HepG2 (cell line): ENCODE measurements around the gene OR7G2. TPM values are rescaled to one million over a fixed set of nuclear protein-coding genes. Genes with fewer than 3 reads are reported as not detected.
A peak's percentile ranks its signal among the peaks of the same experiment; 100 is the strongest.

Source experiments
- ATAC-seq: fragments of 200-7000 bp; cut with Tn5 transposase; 3 replicates; pipeline ENCODE4 v1.9.1; 2020; ENCODE audit warnings: mild to moderate bottlenecking, moderate library complexity
- BruUV-seq: library from RNA; stranded (reverse); fragments of 400-500 nt; replicated peaks from 2 replicates; lab custom pipeline; 2021; lab: Mats Ljungman, UMichigan
- CTCF ChIA-PET: fragments of 300-600 bp; formaldehyde crosslinking; extraction: SDS; loops from one replicate; lab custom pipeline; 2021; ENCODE audit warnings: low total read pairs, inconsistent platforms, low intra/inter-chr PET ratio; lab: Yijun Ruan, JAX
- POLR2A ChIA-PET: fragments of 350-600 bp; sonication (Branson Sonifier 250); formaldehyde crosslinking; loops from one replicate; lab custom pipeline; 2020; ENCODE audit warnings: antibody characterized with exemption, inconsistent platforms; lab: Yijun Ruan, JAX
- DNase-seq: peaks from one replicate; pipeline ENCODE4 v3.0.0-alpha.2; 2015; ENCODE audit warnings: low spot score
- FAIRE-seq: peaks from 3 replicates; lab custom pipeline; 2011; peaks lifted over from hg19 to GRCh38; lab: Jason Lieb, UNC
- H2AFZ ChIP-seq: one replicate; pipeline ENCODE4 v1.6.1; 2011; ENCODE audit warnings: low read length, inconsistent platforms
- H3K27ac ChIP-seq: fragments of 300-600 bp; 3 replicates; pipeline ENCODE4 v1.8.0; 2011; ENCODE audit warnings: mixed run types, mild to moderate bottlenecking, mixed read lengths, low read length, inconsistent platforms; ENCODE audit not compliant: insufficient read depth; ENCODE audit errors: extremely low read length
- H3K27me3 ChIP-seq, 2 experiments: fragments of 200-600 bp in 1 of 2; 2 replicates in 1 of 2; 3 replicates in 1 of 2; pipeline versions ENCODE4 v1.6.0 to v1.8.0; 2011; ENCODE audit warnings: low read length in 2 of 2, mild to moderate bottlenecking in 2 of 2, moderate library complexity in 2 of 2, inconsistent platforms in 1 of 2; ENCODE audit not compliant: insufficient read depth in 2 of 2, control insufficient read depth in 1 of 2
- H3K36me3 ChIP-seq, 2 experiments: fragments of 200-600 bp in 1 of 2; replicated peaks in 1 of 2; 2 replicates in 1 of 2; 3 replicates in 1 of 2; pipeline versions ENCODE4 v1.5.1 to v1.8.0; 2011; ENCODE audit warnings: low read length in 2 of 2, inconsistent platforms in 1 of 2; ENCODE audit not compliant: insufficient read depth in 2 of 2, control insufficient read depth in 1 of 2
- H3K4me1 ChIP-seq: 2 replicates; pipeline ENCODE4 v1.5.1; 2012; ENCODE audit warnings: low read length, inconsistent platforms; ENCODE audit not compliant: insufficient read depth
- H3K4me2 ChIP-seq: 2 replicates; pipeline ENCODE4 v1.6.0; 2011; ENCODE audit warnings: low read depth, low read length, inconsistent platforms
- H3K4me3 ChIP-seq, 3 experiments: fragments of 200-600 bp in 1 of 3; sonication (generic), shearing (Covaris generic) in 1 of 3; replicated peaks in 1 of 3; 2 replicates each; pipeline ENCODE4 v1.5.1; 2011 to 2016; ENCODE audit warnings: low read length in 3 of 3, inconsistent platforms in 2 of 3, low read depth in 2 of 3, mild to moderate bottlenecking in 2 of 3, control low read depth in 1 of 3, mixed read lengths in 1 of 3; ENCODE audit not compliant: insufficient read depth in 1 of 3
- H3K79me2 ChIP-seq: one replicate; pipeline ENCODE4 v1.6.1; 2011; ENCODE audit warnings: low read length, inconsistent platforms; ENCODE audit not compliant: insufficient read depth
- H3K9ac ChIP-seq: 2 replicates; pipeline ENCODE4 v1.6.0; 2011; ENCODE audit warnings: mild to moderate bottlenecking, low read depth, low read length, inconsistent platforms; ENCODE audit not compliant: insufficient read depth
- H3K9me3 ChIP-seq: 2 replicates; pipeline ENCODE4 v1.5.1; 2012; ENCODE audit warnings: mild to moderate bottlenecking, low read length
- H4K20me1 ChIP-seq: 2 replicates; pipeline ENCODE4 v1.6.0; 2011; ENCODE audit warnings: inconsistent platforms, mild to moderate bottlenecking, low read length, moderate library complexity; ENCODE audit not compliant: insufficient read depth
- ATRX ChIP-seq: sonication (generic); formaldehyde crosslinking; IDR thresholded peaks from 2 replicates; pipeline ENCODE4 v1.4.0; 2020; ENCODE audit warnings: missing genetic modification reagents, borderline replicate concordance
- FOXP4 ChIP-seq: sonication (generic); formaldehyde crosslinking; IDR thresholded peaks from 2 replicates; pipeline ENCODE4 v1.4.0; 2020; ENCODE audit warnings: missing genetic modification reagents
- GMEB2 ChIP-seq: IDR thresholded peaks from 2 replicates; pipeline ENCODE4 v1.6.1; 2016; ENCODE audit warnings: missing biosample characterization, missing genetic modification reagents, low read depth
- MTA1 ChIP-seq: sonication (generic); formaldehyde crosslinking; IDR thresholded peaks from 2 replicates; pipeline ENCODE4 v1.4.0; 2020; ENCODE audit warnings: missing genetic modification reagents, mild to moderate bottlenecking, borderline replicate concordance
- SSRP1 ChIP-seq: IDR thresholded peaks from 2 replicates; pipeline ENCODE4 v1.6.1; 2016; ENCODE audit warnings: control low read depth
- ZBTB25 ChIP-seq: IDR thresholded peaks from 2 replicates; pipeline ENCODE4 v1.6.1; 2018; ENCODE audit warnings: missing genetic modification reagents
- ZNF552 ChIP-seq: sonication (generic); formaldehyde crosslinking; IDR thresholded peaks from 2 replicates; pipeline ENCODE4 v1.9.0; 2022; ENCODE audit warnings: missing genetic modification reagents, mild to moderate bottlenecking, borderline replicate concordance
- WGBS: methylation state at CpG from one replicate; pipeline ENCODE4 v1.1.6; 2017; ENCODE audit warnings: low lambda C conversion rate; 5-methylcytosine and 5-hydroxymethylcytosine counted together
- in situ Hi-C: cut with HindIII; loops from 2 replicates; pipeline ENCODE4 v1.10.0; 2017; ENCODE audit warnings: low pct_unique_long_range_greater_than_20kb; ENCODE audit not compliant: extremely low pct_ligation_motif_present
- intact Hi-C: fragments of 100-400 bp; cut with micrococcal nuclease; formaldehyde crosslinking; loops from one replicate; pipeline ENCODE4 v1.10.0; 2022; ENCODE audit not compliant: unreplicated experiment
- polyA plus RNA-seq, 8 experiments: library from polyadenylated mRNA; depleted of rRNA in 3 of 8; stranded (reverse) in 7 of 8; unstranded in 1 of 8; fragments of >200 nt; fragmentation: Illumina TruSeq in 4 of 8; extraction: Trizol in 4 of 8; gene quantifications; 2 replicates each; pipeline versions ENCODE4 v1.2.1 to v1.2.3, GENCODE V29; 2011 to 2016; ENCODE audit warnings: low read depth in 4 of 8, missing spikeins in 1 of 8, mixed read lengths in 1 of 8; ENCODE audit not compliant: insufficient read depth in 1 of 8
- total RNA-seq, 5 experiments: library from RNA; depleted of rRNA; stranded (reverse); fragments of >200 nt; fragmentation: Illumina TruSeq; extraction: Trizol; gene quantifications; 2 replicates each; pipeline ENCODE4 v1.2.3, GENCODE V29; 2016; ENCODE audit warnings: low read depth in 1 of 5
- TF ChIP-seq, protein P1 (sequence below), 2 experiments: sonication (generic) in 1 of 2; formaldehyde crosslinking in 1 of 2; IDR thresholded peaks; 2 replicates each; pipeline versions ENCODE4 v1.4.0 to v1.6.1; 2016 to 2020; ENCODE audit warnings: borderline replicate concordance in 1 of 2, low read depth in 1 of 2, mild to moderate bottlenecking in 1 of 2, missing genetic modification reagents in 1 of 2
- TF ChIP-seq, protein P2 (sequence below): sonication (generic); formaldehyde crosslinking; IDR thresholded peaks from 2 replicates; pipeline ENCODE4 v1.4.0; 2020; ENCODE audit warnings: low read depth, missing genetic modification reagents

The OR7G2 gene
- total and polyA plus RNA-seq, 2 of the 13 experiments (the other 11 are each of a cell fraction or from before 2014, with no cell fraction given), result not detected

DNA sequence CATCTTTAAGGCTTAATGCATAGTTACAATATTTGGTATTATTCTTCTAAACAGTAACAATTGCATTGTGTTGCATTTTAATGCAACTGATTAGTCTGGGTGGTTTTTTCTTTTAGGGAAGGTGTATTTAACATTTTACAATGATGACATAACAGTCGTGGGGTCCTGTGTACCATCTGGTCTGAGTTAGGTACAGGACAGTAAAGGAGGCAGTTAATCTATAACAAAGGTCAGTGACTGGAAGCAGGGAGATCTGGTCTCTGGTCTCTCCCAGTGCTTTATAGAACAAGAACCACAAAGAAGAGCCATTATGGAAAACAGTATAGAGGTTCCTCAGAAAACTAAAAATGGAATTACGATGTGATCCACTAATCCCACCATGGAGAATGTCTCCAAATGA, 2.7 kb upstream of the OR7G2 start (continued):
- TF ChIP-seq, protein P1, sequence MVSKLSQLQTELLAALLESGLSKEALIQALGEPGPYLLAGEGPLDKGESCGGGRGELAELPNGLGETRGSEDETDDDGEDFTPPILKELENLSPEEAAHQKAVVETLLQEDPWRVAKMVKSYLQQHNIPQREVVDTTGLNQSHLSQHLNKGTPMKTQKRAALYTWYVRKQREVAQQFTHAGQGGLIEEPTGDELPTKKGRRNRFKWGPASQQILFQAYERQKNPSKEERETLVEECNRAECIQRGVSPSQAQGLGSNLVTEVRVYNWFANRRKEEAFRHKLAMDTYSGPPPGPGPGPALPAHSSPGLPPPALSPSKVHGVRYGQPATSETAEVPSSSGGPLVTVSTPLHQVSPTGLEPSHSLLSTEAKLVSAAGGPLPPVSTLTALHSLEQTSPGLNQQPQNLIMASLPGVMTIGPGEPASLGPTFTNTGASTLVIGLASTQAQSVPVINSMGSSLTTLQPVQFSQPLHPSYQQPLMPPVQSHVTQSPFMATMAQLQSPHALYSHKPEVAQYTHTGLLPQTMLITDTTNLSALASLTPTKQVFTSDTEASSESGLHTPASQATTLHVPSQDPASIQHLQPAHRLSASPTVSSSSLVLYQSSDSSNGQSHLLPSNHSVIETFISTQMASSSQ (IDR thresholded peaks at IDR 0.05; ENCODE audit: low read depth), result peak; percentile 39; the same call in 1 of the 2 replicates
- TF ChIP-seq, protein P1 (CRISPR knock-in tag; IDR thresholded peaks at IDR 0.05; ENCODE audit: borderline replicate concordance), result no peak

DNA sequence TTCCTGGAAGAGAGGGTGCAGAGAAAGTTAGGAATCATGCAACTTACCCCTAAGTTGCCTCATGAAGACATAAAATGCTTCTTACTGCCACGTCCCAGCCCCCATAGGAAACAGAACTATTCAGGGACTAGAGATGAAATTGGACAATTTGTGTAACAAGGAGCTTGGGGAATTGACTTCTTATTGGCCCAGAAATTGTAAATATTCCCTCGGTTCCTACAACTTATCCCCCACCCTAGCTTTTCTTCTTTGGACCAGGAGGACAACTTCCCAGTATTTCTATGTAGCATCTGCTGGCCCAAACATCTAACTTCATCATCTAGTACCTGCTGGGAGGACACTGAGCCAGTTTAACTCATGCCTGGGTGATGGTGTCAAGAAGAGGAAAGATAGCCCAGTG, 20.5 kb downstream of the OR7G2 start, which contains the start of gene OR1M1:
TSS of gene OR1M1 (plus strand) at position 301 of the 400 bp plus-strand sequence. CDS start 6,184 bp downstream, outside the sequence.
- H3K9me3 ChIP-seq, result no peaks in the 10 kb centered on the region
- POLR2A ChIA-PET, result no interaction called here
- no TSS peak for BruUV-seq
- H3K4me2 ChIP-seq, result no peak within 1 kb of the TSS
- no peak within 1 kb of the TSS for H3K4me3 ChIP-seq
- H3K9ac ChIP-seq, result no peak within 1 kb of the TSS
- no peaks in the 10 kb centered on the region for H4K20me1 ChIP-seq
- H2AFZ ChIP-seq, result no peak within 1 kb of the TSS
- intact Hi-C loops (no loop called here), in situ Hi-C loops (loop anchor here (25.0 kb wide), 1 partner anchor 424 kb away; no protein-coding TSS in a partner anchor)
- no peaks in the 10 kb centered on the region for H3K4me1 ChIP-seq
- no peaks in the 10 kb centered on the region for H3K79me2 ChIP-seq
- 6% methylated on average over 2 of the region's 2 CpGs for WGBS
- CTCF ChIA-PET, result no interaction called here
- DNase-seq (no peak), FAIRE-seq (no peak), ATAC-seq (no peak)
- no peaks in the 10 kb centered on the region for H3K27me3 ChIP-seq
- H3K27ac ChIP-seq, result no peak within 1 kb of the TSS
- H3K36me3 ChIP-seq, result no peaks in the 10 kb centered on the region
- TF ChIP-seq ZBTB25 (CRISPR knock-in tag) (no peak), ZNF552 (CRISPR knock-in tag) (no peak), MTA1 (no peak), ATRX (CRISPR knock-in tag) (no peak), SSRP1 (CRISPR knock-in tag) (no peak), GMEB2 (no peak), FOXP4 (CRISPR knock-in tag) (no peak)
- TF ChIP-seq, protein P2, sequence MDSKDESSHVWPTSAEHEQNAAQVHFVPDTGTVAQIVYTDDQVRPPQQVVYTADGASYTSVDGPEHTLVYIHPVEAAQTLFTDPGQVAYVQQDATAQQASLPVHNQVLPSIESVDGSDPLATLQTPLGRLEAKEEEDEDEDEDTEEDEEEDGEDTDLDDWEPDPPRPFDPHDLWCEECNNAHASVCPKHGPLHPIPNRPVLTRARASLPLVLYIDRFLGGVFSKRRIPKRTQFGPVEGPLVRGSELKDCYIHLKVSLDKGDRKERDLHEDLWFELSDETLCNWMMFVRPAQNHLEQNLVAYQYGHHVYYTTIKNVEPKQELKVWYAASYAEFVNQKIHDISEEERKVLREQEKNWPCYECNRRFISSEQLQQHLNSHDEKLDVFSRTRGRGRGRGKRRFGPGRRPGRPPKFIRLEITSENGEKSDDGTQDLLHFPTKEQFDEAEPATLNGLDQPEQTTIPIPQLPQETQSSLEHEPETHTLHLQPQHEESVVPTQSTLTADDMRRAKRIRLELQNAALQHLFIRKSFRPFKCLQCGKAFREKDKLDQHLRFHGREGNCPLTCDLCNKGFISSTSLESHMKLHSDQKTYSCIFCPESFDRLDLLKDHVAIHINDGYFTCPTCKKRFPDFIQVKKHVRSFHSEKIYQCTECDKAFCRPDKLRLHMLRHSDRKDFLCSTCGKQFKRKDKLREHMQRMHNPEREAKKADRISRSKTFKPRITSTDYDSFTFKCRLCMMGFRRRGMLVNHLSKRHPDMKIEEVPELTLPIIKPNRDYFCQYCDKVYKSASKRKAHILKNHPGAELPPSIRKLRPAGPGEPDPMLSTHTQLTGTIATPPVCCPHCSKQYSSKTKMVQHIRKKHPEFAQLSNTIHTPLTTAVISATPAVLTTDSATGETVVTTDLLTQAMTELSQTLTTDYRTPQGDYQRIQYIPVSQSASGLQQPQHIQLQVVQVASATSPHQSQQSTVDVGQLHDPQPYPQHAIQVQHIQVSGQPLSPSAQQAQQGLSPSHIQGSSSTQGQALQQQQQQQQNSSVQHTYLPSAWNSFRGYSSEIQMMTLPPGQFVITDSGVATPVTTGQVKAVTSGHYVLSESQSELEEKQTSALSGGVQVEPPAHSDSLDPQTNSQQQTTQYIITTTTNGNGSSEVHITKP (CRISPR knock-in tag), result no peak
